H54 (cell line): ENCODE measurements around the gene NOL4L.

Experiments
- DNase-seq: peaks from one replicate; pipeline ENCODE4 v3.0.0; 2011; ENCODE audit warnings: low spot score, mixed read lengths; ENCODE audit not compliant: insufficient read length
- FAIRE-seq: peaks from 3 replicates; lab custom pipeline; 2011; peaks lifted over from hg19 to GRCh38; lab: Jason Lieb, UNC
- POLR2A ChIP-seq: IDR thresholded peaks from 2 replicates; pipeline ENCODE4 v1.6.1; 2011; ENCODE audit warnings: low read depth, mild to moderate bottlenecking, low read length

Gene NOL4L

GRCh38 chr20:32484225-32484957 is 100.7 kb downstream of the NOL4L start:
- no peak for TF ChIP-seq POLR2A
- FAIRE-seq: no peak
- DNase-seq: no peak

DNA sequence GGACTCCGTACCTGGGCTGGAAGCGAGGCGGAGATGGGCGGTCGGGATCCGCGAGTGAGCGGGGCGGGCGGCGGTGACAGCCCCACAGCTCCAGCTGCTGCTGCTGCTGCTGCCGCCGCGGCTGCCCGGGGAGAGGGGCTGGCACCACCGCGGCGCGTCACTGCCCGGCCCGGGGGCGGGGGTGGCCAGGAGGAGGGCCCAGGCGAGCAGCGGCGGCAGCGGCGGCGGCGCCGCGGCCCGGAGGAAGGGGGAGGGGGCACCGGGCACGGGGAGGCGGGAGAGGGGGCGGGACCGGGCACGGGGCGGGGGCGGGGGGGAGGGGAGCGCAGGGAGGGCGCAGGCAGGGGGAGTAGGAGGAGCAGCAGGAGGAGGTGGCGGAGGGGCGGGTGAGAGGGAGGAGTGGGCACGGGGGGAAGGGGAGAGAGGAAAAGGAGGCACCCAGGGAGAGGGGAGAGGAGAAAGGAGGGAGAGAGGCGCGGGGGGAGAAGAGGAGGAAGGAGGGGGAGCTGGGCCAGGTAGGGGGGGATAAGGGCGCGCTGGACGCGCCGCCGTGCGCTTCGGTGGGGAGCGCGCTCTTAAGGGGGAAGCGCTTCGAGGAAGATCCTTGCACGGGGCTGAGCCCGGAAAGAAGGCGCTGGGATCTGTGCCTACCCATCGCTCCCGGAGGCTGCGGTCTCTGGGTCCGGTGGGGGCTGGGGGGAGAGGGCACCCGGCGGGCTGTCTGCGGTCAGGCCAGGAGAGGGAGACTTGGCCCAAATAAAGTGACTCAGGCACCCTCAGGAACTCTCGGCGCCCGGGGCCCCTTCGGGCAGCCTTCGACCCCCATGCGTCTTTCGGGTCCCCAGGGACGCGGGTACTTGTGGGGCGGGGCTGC is 101.5 kb downstream of the NOL4L start:
- no peak for FAIRE-seq
- peak; percentile 81 for DNase-seq
- TF ChIP-seq POLR2A: peak; percentile 51

- FAIRE-seq: no peak
- DNase-seq: no peak
- TF ChIP-seq POLR2A: no peak
These were observed 102.5 kb downstream of the NOL4L start for GRCh38 chr20:32482442-32483261.

DNA sequence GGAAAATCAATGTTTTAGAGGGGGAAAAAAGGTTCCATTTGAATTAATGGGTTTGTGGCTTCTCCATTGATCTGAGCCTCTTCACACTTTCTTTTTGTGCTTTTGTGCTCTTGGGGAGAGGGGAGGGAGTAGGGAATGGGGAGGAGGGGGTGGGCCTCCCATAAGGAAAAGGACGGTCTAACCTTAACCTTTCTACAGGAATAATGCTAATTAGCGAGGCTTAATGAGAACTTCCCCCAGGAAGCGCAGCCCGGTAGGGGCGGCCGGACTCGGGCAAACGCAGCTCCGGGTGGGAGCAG is 103.0 kb downstream of the NOL4L start:
- FAIRE-seq: no peak
- no peak for DNase-seq
- TF ChIP-seq POLR2A: no peak

- FAIRE-seq (no peak), DNase-seq (no peak)
- no peak for TF ChIP-seq POLR2A
These were observed 103.6 kb downstream of the NOL4L start for GRCh38 chr20:32481311-32482142.

DNA sequence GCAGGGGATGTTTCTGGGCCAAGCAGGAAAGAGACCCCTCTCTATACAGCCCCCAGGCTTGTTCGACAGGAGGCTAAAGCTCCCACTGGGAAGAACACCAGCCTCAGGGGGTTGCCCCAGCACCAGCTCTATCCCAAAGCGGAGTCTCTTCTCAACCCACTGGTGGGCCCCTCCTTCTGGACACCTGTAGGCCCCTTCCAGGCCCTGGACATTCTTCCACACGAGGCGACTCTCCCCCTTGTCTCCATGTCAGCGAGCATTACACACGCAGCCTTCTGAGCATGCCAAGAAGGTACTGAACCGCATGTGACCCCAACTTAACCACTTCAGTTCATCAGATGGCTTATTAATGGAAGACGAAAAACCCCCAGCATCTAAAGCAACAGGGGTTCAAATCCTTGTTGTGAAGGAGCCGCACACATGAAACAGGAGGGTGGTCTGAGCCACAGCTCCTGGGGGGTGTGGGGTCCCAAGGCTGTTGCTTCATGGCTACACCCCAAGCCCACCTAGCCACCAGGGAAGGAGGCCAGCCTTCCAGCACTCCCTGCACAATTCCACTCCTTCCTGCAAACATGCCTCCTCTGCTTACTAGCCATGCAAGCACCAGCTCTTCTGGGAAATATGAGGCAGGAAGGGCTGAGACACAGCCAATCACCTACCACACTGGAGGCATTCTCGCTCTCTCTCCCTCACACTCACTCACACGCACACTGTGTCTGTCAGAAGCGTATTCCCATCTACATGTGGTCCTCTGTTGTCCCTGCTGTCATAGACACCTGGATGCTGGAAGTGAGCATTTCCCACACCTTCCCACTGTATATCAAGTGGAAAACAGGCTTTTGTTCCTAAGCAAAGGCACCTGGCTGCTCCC is 104.5 kb downstream of the NOL4L start:
- no peak for TF ChIP-seq POLR2A
- FAIRE-seq (no peak), DNase-seq (no peak)

GRCh38 chr20:32479697-32480171 is 105.4 kb downstream of the NOL4L start:
- FAIRE-seq (no peak), DNase-seq (no peak)
- no peak for TF ChIP-seq POLR2A

DNA sequence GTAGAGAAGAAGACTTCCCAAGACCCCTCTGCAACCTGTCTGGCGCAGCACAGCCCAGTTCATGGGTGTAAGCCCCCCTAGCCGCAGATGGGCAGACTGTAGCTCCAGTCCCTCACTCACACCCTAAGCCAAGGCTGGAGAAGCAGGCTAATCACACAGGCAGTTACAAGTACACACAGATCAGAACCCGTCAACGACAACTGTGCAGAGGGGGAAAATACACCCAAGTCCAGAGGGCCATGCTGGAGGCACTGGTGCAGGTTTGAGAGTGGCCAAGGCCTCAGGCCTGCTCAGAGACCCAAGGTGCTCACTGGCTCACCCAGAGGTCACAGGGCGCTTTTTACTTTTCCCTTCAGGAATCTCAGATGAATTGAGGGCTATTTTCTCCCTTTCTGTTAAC is 106.1 kb downstream of the NOL4L start:
- FAIRE-seq (no peak), DNase-seq (no peak)
- no peak for TF ChIP-seq POLR2A

DNA sequence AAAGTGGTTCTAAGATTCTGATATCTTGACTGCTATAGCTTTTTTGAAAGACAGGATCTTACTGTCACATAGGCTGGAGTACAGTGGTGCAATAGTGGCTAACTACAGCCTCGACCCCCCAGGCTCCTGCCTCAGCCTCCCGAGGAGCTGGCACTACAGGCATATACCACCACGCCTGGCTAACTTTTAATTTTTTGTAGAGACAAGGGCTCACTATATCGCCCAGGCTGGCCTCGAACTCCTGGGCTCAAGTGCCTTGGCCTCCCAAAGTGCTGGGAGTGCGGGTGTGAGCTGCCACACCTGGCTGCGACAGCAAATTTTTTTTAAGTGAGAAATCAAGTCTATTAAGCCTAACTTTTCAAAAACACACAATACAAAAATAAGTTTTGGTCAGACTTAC is 106.6 kb downstream of the NOL4L start:
- FAIRE-seq (no peak), DNase-seq (no peak)
- TF ChIP-seq POLR2A: no peak

- FAIRE-seq: no peak
- no peak for DNase-seq
- TF ChIP-seq POLR2A: no peak
These were observed 107.3 kb downstream of the NOL4L start for GRCh38 chr20:32477594-32478512.

GRCh38 chr20:32476684-32477593 is 108.2 kb downstream of the NOL4L start:
- no peak for DNase-seq
- FAIRE-seq: no peak
- no peak for TF ChIP-seq POLR2A
